GM11168 (cell line): ENCODE measurements around the gene PRRX2.

Source experiments
- in situ Hi-C: fragments of 300-500 bp; cut with MboI; formaldehyde crosslinking; loops from one replicate; pipeline ENCODE4 v1.12.0; 2022; ENCODE audit warnings: low sequenced_read_pairs; ENCODE audit not compliant: unreplicated experiment

Gene PRRX2

GRCh38 chr9:129665389-129665775, at the start of gene PRRX2:
Gene PRRX2 (plus strand): TSS chr9:129665647. CDS start chr9:129665868, 221 bp downstream.
- in situ Hi-C loops: no loop called here

- in situ Hi-C loops: loop anchor here (10.0 kb wide), 1 partner anchor 452 kb away; no protein-coding TSS in a partner anchor
Observed at GRCh38 chr9:129617167-129617566, 48.3 kb upstream of the PRRX2 start.

- in situ Hi-C loops: loop anchor here (10.0 kb wide), 1 partner anchor 455 kb away; no protein-coding TSS in a partner anchor
Observed at GRCh38 chr9:129619787-129620668, 45.4 kb upstream of the PRRX2 start.

GRCh38 chr9:129620669-129621295, 44.7 kb upstream of the PRRX2 start, which contains the start of gene C9orf50:
Gene C9orf50 (minus strand): TSS chr9:129621101. CDS start chr9:129620574, 527 bp downstream.
- in situ Hi-C loops: no loop called here

GRCh38 chr9:129623331-129623730, 42.1 kb upstream of the PRRX2 start:
- in situ Hi-C loops: no loop called here

GRCh38 chr9:129624168-129624759, 41.2 kb upstream of the PRRX2 start:
- in situ Hi-C loops: no loop called here

GRCh38 chr9:129624947-129625346, 40.5 kb upstream of the PRRX2 start:
- in situ Hi-C loops: no loop called here

- in situ Hi-C loops: no loop called here
Observed at GRCh38 chr9:129626079-129626624, 39.3 kb upstream of the PRRX2 start, which contains the start of gene NTMT1. Gene NTMT1 (plus strand): TSS chr9:129626163. CDS start chr9:129632704, 6,541 bp downstream.

- in situ Hi-C loops: no loop called here
Observed at GRCh38 chr9:129626625-129627284, 38.7 kb upstream of the PRRX2 start.

GRCh38 chr9:129627556-129628440, 37.6 kb upstream of the PRRX2 start:
- in situ Hi-C loops: no loop called here

GRCh38 chr9:129628709-129629108, 36.7 kb upstream of the PRRX2 start:
- in situ Hi-C loops: no loop called here

- in situ Hi-C loops: no loop called here
Observed at GRCh38 chr9:129629251-129629820, 36.1 kb upstream of the PRRX2 start.

GRCh38 chr9:129630967-129631673, 34.3 kb upstream of the PRRX2 start:
- in situ Hi-C loops: no loop called here

GRCh38 chr9:129631674-129632129, 33.7 kb upstream of the PRRX2 start:
- in situ Hi-C loops: no loop called here

GRCh38 chr9:129632460-129632859, 33.0 kb upstream of the PRRX2 start:
- in situ Hi-C loops: no loop called here

- in situ Hi-C loops: no loop called here
Observed at GRCh38 chr9:129633207-129633606, 32.2 kb upstream of the PRRX2 start.

- in situ Hi-C loops: no loop called here
Observed at GRCh38 chr9:129633848-129634247, 31.6 kb upstream of the PRRX2 start.
